Measurements from ENCODE around the gene PLXNA3.

PLXNA3 gene

GRCh38 chrX:154458954-154459778 lies 1.1 kb downstream of the PLXNA3 start:
- peak; percentile 25 for DNase-seq (ENCODE audit: low spot score)

- no peak for DNase-seq (ENCODE audit: low spot score)
Measured at GRCh38 chrX:154459832-154460231, 1.8 kb downstream of the PLXNA3 start.

GRCh38 chrX:154460326-154460725 lies 2.2 kb downstream of the PLXNA3 start:
- peak; percentile 21 for DNase-seq (ENCODE audit: low spot score)

GRCh38 chrX:154462396-154462795 lies 4.3 kb downstream of the PLXNA3 start:
- no peak for DNase-seq (ENCODE audit: low spot score)

- DNase-seq (ENCODE audit: low spot score) = no peak
Measured at GRCh38 chrX:154463611-154464220, 5.6 kb downstream of the PLXNA3 start.

GRCh38 chrX:154464806-154465365 lies 6.8 kb downstream of the PLXNA3 start:
- no peak for DNase-seq (ENCODE audit: low spot score)

GRCh38 chrX:154465601-154466000 lies 7.5 kb downstream of the PLXNA3 start:
- DNase-seq (ENCODE audit: low spot score) = no peak

GRCh38 chrX:154466036-154466435 lies 8.0 kb downstream of the PLXNA3 start:
- DNase-seq (ENCODE audit: low spot score) = no peak

GRCh38 chrX:154466907-154467306 lies 8.8 kb downstream of the PLXNA3 start:
- no peak for DNase-seq (ENCODE audit: low spot score)

GRCh38 chrX:154467556-154467955 lies 9.5 kb downstream of the PLXNA3 start:
- no peak for DNase-seq (ENCODE audit: low spot score)

GRCh38 chrX:154468217-154468616 lies 10.1 kb downstream of the PLXNA3 start:
- DNase-seq (ENCODE audit: low spot score) = no peak

- DNase-seq (ENCODE audit: low spot score) = no peak
Measured at GRCh38 chrX:154469114-154469513, 11.0 kb downstream of the PLXNA3 start.

- DNase-seq (ENCODE audit: low spot score) = no peak
Measured at GRCh38 chrX:154469880-154470279, 11.8 kb downstream of the PLXNA3 start.

GRCh38 chrX:154470434-154470833 lies 12.4 kb downstream of the PLXNA3 start:
- no peak for DNase-seq (ENCODE audit: low spot score)

- DNase-seq (ENCODE audit: low spot score) = no peak
Measured at GRCh38 chrX:154470914-154471568, 13.0 kb downstream of the PLXNA3 start.

GRCh38 chrX:154471839-154472684 lies 14.0 kb downstream of the PLXNA3 start:
- DNase-seq (ENCODE audit: low spot score) = no peak

- no peak for DNase-seq (ENCODE audit: low spot score)
Measured at GRCh38 chrX:154472685-154473632, 14.9 kb downstream of the PLXNA3 start.

- no peak for DNase-seq (ENCODE audit: low spot score)
Measured at GRCh38 chrX:154473683-154474082, 15.6 kb downstream of the PLXNA3 start.

GRCh38 chrX:154476821-154477220 lies 18.7 kb downstream of the PLXNA3 start:
- DNase-seq (ENCODE audit: low spot score) = no peak

GRCh38 chrX:154477891-154478477 lies 19.9 kb downstream of the PLXNA3 start:
- no peak for DNase-seq (ENCODE audit: low spot score)

Data from AG20443 (cell line).